ENCODE measurements around the gene TIMM8A. TPM values are rescaled to one million over a fixed set of nuclear protein-coding genes. Genes with fewer than 3 reads are reported as not detected.

Gene TIMM8A
- total and polyA plus RNA-seq, 2 of the 13 experiments (the other 11 are each of a cell fraction or from before 2014, with no cell fraction given), result 6.1 to 25.5 TPM

DNA sequence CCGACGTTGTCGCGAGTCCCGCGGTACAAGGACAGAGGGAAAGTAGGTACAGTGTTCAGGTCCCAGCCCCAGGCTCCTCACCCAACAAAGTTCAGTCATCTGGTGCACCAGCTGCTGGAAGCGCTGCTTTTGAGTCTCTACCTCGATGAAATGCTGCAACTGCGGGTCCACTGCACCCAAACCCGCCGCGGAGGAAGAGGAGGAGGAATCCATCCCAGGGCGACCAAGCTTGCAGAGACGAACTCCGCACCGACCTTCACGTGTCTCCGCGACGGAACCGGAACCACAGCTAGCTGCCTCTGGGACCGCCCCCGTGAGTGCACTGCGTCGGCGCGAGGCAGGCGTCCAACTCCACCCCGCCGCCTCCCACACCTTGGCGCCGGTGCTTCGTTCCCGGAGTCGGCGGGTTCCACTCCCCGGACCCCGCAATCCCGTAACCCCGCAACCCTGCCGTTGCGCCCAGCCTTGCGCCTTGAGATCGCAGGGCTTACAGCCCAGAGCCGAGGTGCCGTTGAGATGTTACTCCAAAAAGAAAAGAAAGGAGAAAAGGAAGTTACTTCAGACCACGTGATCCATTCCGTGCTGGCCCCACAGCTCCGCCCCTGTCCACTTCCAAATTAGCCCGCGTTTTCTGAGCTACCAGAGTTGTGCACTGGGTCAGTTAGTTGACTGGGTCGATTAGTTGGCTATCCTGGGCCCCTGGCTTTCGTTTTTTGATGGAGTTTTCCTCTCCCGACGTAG, at the start of gene TIMM8A (continued):
- TF ChIP-seq USF2 (IDR thresholded peaks at IDR 0.05; ENCODE audit: low read depth, low read length), result peak; percentile 74
- peak; percentile 86; the same call in 1 of the 2 replicates for TF ChIP-seq USF2 (CRISPR knock-in tag; IDR thresholded peaks at IDR 0.05; ENCODE audit: borderline replicate concordance)
- peak; percentile 35; the same call in 1 of the 2 replicates for TF ChIP-seq YEATS4 (CRISPR knock-in tag; IDR thresholded peaks at IDR 0.05; ENCODE audit: borderline replicate concordance)
- TF ChIP-seq KLF13 (CRISPR knock-in tag; IDR thresholded peaks at IDR 0.05), result no peak
- no peak for TF ChIP-seq ATRX (CRISPR knock-in tag; IDR thresholded peaks at IDR 0.05; ENCODE audit: borderline replicate concordance)
- no peak for TF ChIP-seq STAT6 (CRISPR knock-in tag; IDR thresholded peaks at IDR 0.05; ENCODE audit: borderline replicate concordance)
- TF ChIP-seq TBX2 (CRISPR knock-in tag; IDR thresholded peaks at IDR 0.05; ENCODE audit: borderline replicate concordance), result no peak
- TF ChIP-seq MIXL1 (CRISPR knock-in tag; IDR thresholded peaks at IDR 0.05), result no peak
- TF ChIP-seq ZNF577 (CRISPR knock-in tag; IDR thresholded peaks at IDR 0.05; ENCODE audit: borderline replicate concordance, low read depth), result no peak
- TF ChIP-seq, protein P1, sequence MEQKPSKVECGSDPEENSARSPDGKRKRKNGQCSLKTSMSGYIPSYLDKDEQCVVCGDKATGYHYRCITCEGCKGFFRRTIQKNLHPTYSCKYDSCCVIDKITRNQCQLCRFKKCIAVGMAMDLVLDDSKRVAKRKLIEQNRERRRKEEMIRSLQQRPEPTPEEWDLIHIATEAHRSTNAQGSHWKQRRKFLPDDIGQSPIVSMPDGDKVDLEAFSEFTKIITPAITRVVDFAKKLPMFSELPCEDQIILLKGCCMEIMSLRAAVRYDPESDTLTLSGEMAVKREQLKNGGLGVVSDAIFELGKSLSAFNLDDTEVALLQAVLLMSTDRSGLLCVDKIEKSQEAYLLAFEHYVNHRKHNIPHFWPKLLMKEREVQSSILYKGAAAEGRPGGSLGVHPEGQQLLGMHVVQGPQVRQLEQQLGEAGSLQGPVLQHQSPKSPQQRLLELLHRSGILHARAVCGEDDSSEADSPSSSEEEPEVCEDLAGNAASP (CRISPR knock-in tag; IDR thresholded peaks at IDR 0.05; ENCODE audit: borderline replicate concordance), result no peak
- no peak for TF ChIP-seq ZNF10 (CRISPR knock-in tag; IDR thresholded peaks at IDR 0.05; ENCODE audit: borderline replicate concordance, low read depth)
- no peak for TF ChIP-seq ZNF382 (CRISPR knock-in tag; IDR thresholded peaks at IDR 0.05; ENCODE audit: borderline replicate concordance)
- 0 out of 2 replicates have a peak, but pooled peaks have one; percentile 41 for TF ChIP-seq ZNF709 (CRISPR knock-in tag; IDR thresholded peaks at IDR 0.05)
- no peak for TF ChIP-seq TSC22D2 (CRISPR knock-in tag; IDR thresholded peaks at IDR 0.05; ENCODE audit: borderline replicate concordance)
- no peak for TF ChIP-seq HNRNPUL1 (IDR thresholded peaks at IDR 0.05; ENCODE audit: low read depth, low read length)
- TF ChIP-seq ZNF790 (CRISPR knock-in tag; IDR thresholded peaks at IDR 0.05; ENCODE audit: borderline replicate concordance), result no peak
- TF ChIP-seq ZSCAN22 (CRISPR knock-in tag; IDR thresholded peaks at IDR 0.05), result no peak
- TF ChIP-seq, protein P2, sequence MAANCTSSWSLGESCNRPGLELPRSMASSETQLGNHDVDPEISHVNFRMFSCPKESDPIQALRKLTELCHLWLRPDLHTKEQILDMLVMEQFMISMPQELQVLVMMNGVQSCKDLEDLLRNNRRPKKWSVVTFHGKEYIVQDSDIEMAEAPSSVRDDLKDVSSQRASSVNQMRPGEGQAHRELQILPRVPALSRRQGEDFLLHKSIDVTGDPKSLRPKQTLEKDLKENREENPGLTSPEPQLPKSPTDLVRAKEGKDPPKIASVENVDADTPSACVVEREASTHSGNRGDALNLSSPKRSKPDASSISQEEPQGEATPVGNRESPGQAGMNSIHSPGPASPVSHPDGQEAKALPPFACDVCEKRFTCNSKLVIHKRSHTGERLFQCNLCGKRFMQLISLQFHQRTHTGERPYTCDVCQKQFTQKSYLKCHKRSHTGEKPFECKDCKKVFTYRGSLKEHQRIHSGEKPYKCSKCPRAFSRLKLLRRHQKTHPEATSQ (CRISPR knock-in tag; IDR thresholded peaks at IDR 0.05; ENCODE audit: borderline replicate concordance), result no peak
- TF ChIP-seq, protein P3, sequence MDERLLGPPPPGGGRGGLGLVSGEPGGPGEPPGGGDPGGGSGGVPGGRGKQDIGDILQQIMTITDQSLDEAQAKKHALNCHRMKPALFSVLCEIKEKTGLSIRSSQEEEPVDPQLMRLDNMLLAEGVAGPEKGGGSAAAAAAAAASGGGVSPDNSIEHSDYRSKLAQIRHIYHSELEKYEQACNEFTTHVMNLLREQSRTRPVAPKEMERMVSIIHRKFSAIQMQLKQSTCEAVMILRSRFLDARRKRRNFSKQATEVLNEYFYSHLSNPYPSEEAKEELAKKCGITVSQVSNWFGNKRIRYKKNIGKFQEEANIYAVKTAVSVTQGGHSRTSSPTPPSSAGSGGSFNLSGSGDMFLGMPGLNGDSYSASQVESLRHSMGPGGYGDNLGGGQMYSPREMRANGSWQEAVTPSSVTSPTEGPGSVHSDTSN (CRISPR knock-in tag; IDR thresholded peaks at IDR 0.05), result no peak
- no peak for TF ChIP-seq SOX6 (IDR thresholded peaks at IDR 0.05)
- TF ChIP-seq SOX6 (CRISPR knock-in tag; IDR thresholded peaks at IDR 0.05), result peak; percentile 34

Measured in HepG2 (cell line).